ENCODE results near the gene DCPS. TPM values are rescaled to one million over a fixed set of nuclear protein-coding genes. Genes with fewer than 3 reads are reported as not detected.

DCPS gene
- total and polyA plus RNA-seq, 7 experiments from 2014 or later: 11.0 to 39.2 (median 17.9) TPM

DNA sequence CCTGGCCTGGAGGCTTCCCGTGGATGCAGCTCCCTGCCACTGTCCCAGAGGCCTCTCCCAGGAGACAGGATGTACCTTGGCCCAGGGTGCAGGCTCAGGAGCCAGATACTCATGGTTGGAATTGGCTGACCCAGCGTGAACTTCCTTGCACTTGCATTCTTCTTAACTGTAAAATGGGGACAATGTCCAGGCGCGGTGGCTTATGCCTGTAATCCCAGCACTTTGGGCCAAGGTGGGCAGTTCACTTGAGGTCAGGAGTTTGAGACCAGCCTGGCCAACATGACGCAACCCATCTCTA lies 31.6 kb downstream of the DCPS start:
- Mint-ChIP-seq H3K36me3 (peaks cover 6 to 46% (median 12%) of the 10 kb centered on the region in 5 donors), H3K4me3 (no peak overlapping the region), H3K9me3 (no peaks in the 10 kb centered on the region), H3K27me3 (no peaks in the 10 kb centered on the region), H3K4me1 (peaks cover 4 to 29% (median 8%) of the 10 kb centered on the region in 7 donors), H3K27ac (no peak overlapping the region)
- no peak overlapping the region for H3K4me3 ChIP-seq (ENCODE audit: low read length)
- H3K9me3 ChIP-seq (ENCODE audit: control insufficient read depth in 2 of 3, low read length in 3 of 3): no peaks in the 10 kb centered on the region
- no peaks in the 10 kb centered on the region for H3K4me1 ChIP-seq (ENCODE audit: control insufficient read depth in 2 of 2, insufficient read depth in 2 of 2, low read length in 2 of 2)
- ATAC-seq (no peak), DNase-seq (no peak)
- intact Hi-C loops (cut with micrococcal nuclease): no loop called here
- ChIA-PET CTCF (no interaction called here), POLR2A (no interaction called here)
- no peak overlapping the region for H3K27ac ChIP-seq (ENCODE audit: low read depth, low read length)
- no peaks in the 10 kb centered on the region for H3K27me3 ChIP-seq (ENCODE audit: control insufficient read depth in 2 of 2, insufficient read depth in 2 of 2, low read length in 2 of 2)
- H3K36me3 ChIP-seq (ENCODE audit: control insufficient read depth in 2 of 3, insufficient read depth in 3 of 3, low read length in 3 of 3): peaks cover 0 to 73% (median 21%) of the 10 kb centered on the region in 3 experiments

DNA sequence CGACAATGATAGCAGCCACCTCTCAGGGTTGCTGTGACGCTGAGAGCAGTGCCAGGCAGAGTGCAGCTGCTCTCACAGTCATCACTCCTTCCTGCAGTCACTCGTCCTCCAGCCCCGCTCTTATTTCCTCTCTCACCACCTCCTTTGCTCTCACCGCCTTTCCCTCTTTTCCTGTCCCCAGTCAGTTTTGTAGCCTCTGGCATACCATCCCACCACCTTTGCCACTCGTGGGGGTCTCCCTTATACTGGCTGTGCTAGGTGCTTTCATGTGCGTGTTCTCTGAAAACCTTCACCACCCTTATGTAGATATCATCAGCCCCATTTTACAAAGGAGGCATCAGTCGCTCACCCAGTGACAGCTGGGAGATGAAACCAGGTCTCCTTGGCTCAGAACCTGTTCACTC lies 32.3 kb downstream of the DCPS start:
- H3K27ac Mint-ChIP-seq: peak overlapping the region in 8 of 9 donors; percentile 29 to 81 (median 68)
- no peaks in the 10 kb centered on the region for H3K27me3 ChIP-seq (ENCODE audit: control insufficient read depth in 2 of 2, insufficient read depth in 2 of 2, low read length in 2 of 2)
- intact Hi-C loops (cut with micrococcal nuclease): no loop called here
- H3K27ac ChIP-seq (ENCODE audit: low read depth, low read length): peak overlapping the region; percentile 17
- ChIA-PET CTCF (interaction anchor here (1.3 kb wide), 1 partner anchor 20 kb away, joined by 3 read pairs; no protein-coding TSS in a partner anchor), POLR2A (no interaction called here)
- H3K4me3 ChIP-seq (ENCODE audit: low read length): no peak overlapping the region
- no peaks in the 10 kb centered on the region for H3K27me3 Mint-ChIP-seq
- no peak overlapping the region for H3K4me3 Mint-ChIP-seq
- H3K36me3 ChIP-seq (ENCODE audit: control insufficient read depth in 2 of 3, insufficient read depth in 3 of 3, low read length in 3 of 3): peaks cover 0 to 76% (median 21%) of the 10 kb centered on the region in 3 experiments
- no peaks in the 10 kb centered on the region for H3K9me3 Mint-ChIP-seq
- H3K4me1 ChIP-seq (ENCODE audit: control insufficient read depth in 2 of 2, insufficient read depth in 2 of 2, low read length in 2 of 2): no peaks in the 10 kb centered on the region
- H3K4me1 Mint-ChIP-seq: peaks cover 4 to 29% (median 8%) of the 10 kb centered on the region in 7 donors
- peak; percentile 47 for ATAC-seq
- DNase-seq: peak in 1 of 9 donors; percentile 7
- H3K36me3 Mint-ChIP-seq: peaks cover 6 to 52% (median 12%) of the 10 kb centered on the region in 5 donors
- no peaks in the 10 kb centered on the region for H3K9me3 ChIP-seq (ENCODE audit: control insufficient read depth in 2 of 3, low read length in 3 of 3)

DNA sequence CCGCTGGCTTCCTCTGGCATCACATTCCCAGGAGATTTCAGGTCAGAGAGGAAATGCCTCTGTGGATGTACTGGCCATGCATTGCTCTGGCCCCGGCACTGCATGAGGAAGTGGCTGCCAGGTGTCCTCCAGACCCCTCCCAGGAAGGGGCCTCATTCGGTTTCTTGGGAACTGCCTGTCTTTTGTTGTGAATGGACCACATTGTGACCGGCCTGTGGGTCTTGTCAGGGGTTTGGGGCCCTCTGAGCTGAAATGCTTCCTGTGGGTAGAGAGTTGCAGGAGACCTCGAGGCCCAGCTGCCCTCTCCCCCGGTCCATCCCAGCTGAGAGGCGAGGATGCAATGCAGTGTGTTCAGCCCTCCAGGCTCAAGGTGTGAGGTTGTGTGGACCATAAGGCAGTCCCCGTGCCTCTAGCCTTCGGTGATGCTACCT lies 32.8 kb downstream of the DCPS start:
- no peak overlapping the region for H3K4me3 Mint-ChIP-seq
- no peaks in the 10 kb centered on the region for H3K9me3 ChIP-seq (ENCODE audit: control insufficient read depth in 2 of 3, low read length in 3 of 3)
- H3K9me3 Mint-ChIP-seq: no peaks in the 10 kb centered on the region
- H3K4me1 Mint-ChIP-seq: peaks cover under 1 to 29% (median 8%) of the 10 kb centered on the region in 7 donors
- H3K4me1 ChIP-seq (ENCODE audit: control insufficient read depth in 2 of 2, insufficient read depth in 2 of 2, low read length in 2 of 2): no peaks in the 10 kb centered on the region
- H3K27me3 Mint-ChIP-seq: no peaks in the 10 kb centered on the region
- peak overlapping the region in 7 of 9 donors; percentile 29 to 81 (median 69) for H3K27ac Mint-ChIP-seq
- peaks cover 0 to 76% (median 20%) of the 10 kb centered on the region in 3 experiments for H3K36me3 ChIP-seq (ENCODE audit: control insufficient read depth in 2 of 3, insufficient read depth in 3 of 3, low read length in 3 of 3)
- ATAC-seq (no peak), DNase-seq (no peak)
- ChIA-PET POLR2A (no interaction called here), CTCF (interaction anchor here (1.3 kb wide), 1 partner anchor 19 kb away, joined by 3 read pairs; no protein-coding TSS in a partner anchor)
- no peak overlapping the region for H3K4me3 ChIP-seq (ENCODE audit: low read length)
- no peak overlapping the region for H3K27ac ChIP-seq (ENCODE audit: low read depth, low read length)
- H3K27me3 ChIP-seq (ENCODE audit: control insufficient read depth in 2 of 2, insufficient read depth in 2 of 2, low read length in 2 of 2): no peaks in the 10 kb centered on the region
- intact Hi-C loops (cut with micrococcal nuclease): no loop called here
- H3K36me3 Mint-ChIP-seq: peaks cover 6 to 52% (median 16%) of the 10 kb centered on the region in 5 donors

DNA sequence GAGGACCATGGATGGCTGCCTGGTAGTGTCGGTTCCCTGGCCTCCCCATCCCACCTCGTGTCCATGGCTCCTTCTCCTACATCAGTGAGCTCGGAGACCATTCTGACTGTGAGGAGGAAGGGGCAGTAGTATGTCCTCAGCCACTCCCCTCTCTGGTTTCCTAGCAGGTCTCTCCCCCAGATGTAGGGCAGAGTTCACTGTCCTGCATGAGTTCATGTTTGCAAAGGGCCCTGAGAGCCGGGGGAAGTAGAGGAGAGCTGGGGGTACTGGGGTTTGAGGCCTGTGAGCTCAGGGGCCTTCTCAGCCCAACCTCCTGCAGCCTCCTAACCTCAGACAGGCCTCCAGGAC lies 33.2 kb downstream of the DCPS start:
- no peaks in the 10 kb centered on the region for H3K27me3 Mint-ChIP-seq
- peak overlapping the region in 1 of 9 donors; percentile 4 for H3K27ac Mint-ChIP-seq
- ChIA-PET CTCF (interaction anchor here (1.3 kb wide), 1 partner anchor 19 kb away, joined by 3 read pairs; no protein-coding TSS in a partner anchor), POLR2A (no interaction called here)
- no peak for DNase-seq
- no peak overlapping the region for H3K27ac ChIP-seq (ENCODE audit: low read depth, low read length)
- H3K4me1 Mint-ChIP-seq: peaks cover 0 to 28% (median 8%) of the 10 kb centered on the region in 7 donors
- no peaks in the 10 kb centered on the region for H3K4me1 ChIP-seq (ENCODE audit: control insufficient read depth in 2 of 2, insufficient read depth in 2 of 2, low read length in 2 of 2)
- H3K36me3 ChIP-seq (ENCODE audit: control insufficient read depth in 2 of 3, insufficient read depth in 3 of 3, low read length in 3 of 3): peaks cover 0 to 76% (median 16%) of the 10 kb centered on the region in 3 experiments
- no peak overlapping the region for H3K4me3 ChIP-seq (ENCODE audit: low read length)
- H3K4me3 Mint-ChIP-seq: no peak overlapping the region
- no peaks in the 10 kb centered on the region for H3K9me3 Mint-ChIP-seq
- no peaks in the 10 kb centered on the region for H3K27me3 ChIP-seq (ENCODE audit: control insufficient read depth in 2 of 2, insufficient read depth in 2 of 2, low read length in 2 of 2)
- no peaks in the 10 kb centered on the region for H3K9me3 ChIP-seq (ENCODE audit: control insufficient read depth in 2 of 3, low read length in 3 of 3)
- peaks cover 6 to 52% (median 16%) of the 10 kb centered on the region in 5 donors for H3K36me3 Mint-ChIP-seq
- intact Hi-C loops (cut with micrococcal nuclease): no loop called here
- ATAC-seq: no peak

DNA sequence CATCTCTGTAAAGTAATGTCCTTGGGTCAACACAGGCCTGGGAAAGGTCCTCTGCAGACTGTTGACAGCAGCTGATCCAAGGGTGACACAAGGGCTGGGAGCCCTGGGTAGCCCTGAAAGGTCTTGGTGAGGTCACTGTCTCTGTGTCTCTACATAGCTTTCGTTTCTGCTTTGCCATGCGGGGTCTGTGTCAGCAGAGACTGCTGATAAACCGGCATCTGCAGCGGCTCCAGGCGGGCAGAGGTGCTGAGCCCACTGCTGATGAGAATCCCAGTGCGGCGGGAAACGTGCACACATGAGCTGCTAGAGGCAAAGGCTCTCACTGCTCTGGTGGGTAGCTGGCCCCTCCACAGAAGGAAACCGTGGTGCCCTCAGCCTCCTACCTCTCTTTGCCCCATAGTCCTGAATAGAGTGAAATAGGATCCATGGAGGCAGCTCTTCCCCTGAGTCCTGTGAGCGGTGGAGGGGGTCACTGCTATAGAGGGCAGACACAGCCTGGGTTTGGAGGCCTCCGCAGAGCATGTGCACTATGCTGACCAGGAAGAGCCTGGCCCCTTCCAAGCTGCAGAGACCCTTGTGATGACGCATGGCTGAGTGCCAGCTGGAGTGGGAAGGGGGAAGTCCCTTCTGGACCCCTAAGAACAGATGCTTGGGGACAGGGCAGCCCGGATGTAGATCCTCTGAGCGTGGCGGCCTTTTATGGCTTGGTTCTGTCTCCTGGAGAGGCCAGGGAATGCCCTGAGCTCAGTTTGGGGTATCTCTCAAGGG lies 33.8 kb downstream of the DCPS start:
- intact Hi-C loops (cut with micrococcal nuclease): no loop called here
- Histone ChIP-seq H3K4me1 (ENCODE audit: control insufficient read depth in 2 of 2, insufficient read depth in 2 of 2, low read length in 2 of 2) (no peaks in the 10 kb centered on the region), H3K27me3 (ENCODE audit: control insufficient read depth in 2 of 2, insufficient read depth in 2 of 2, low read length in 2 of 2) (no peaks in the 10 kb centered on the region), H3K36me3 (ENCODE audit: control insufficient read depth in 2 of 3, insufficient read depth in 3 of 3, low read length in 3 of 3) (peaks cover 0 to 76% (median 12%) of the 10 kb centered on the region in 3 experiments), H3K9me3 (ENCODE audit: control insufficient read depth in 2 of 3, low read length in 3 of 3) (no peaks in the 10 kb centered on the region), H3K4me3 (ENCODE audit: low read length) (no peak overlapping the region), H3K27ac (ENCODE audit: low read depth, low read length) (no peak overlapping the region)
- H3K4me3 Mint-ChIP-seq: no peak overlapping the region
- ChIA-PET POLR2A (no interaction called here), CTCF (interaction anchor here (1.3 kb wide), 1 partner anchor 18 kb away, joined by 3 read pairs; no protein-coding TSS in a partner anchor)
- peaks cover 0 to 27% (median 8%) of the 10 kb centered on the region in 7 donors for H3K4me1 Mint-ChIP-seq
- peaks cover 6 to 57% (median 20%) of the 10 kb centered on the region in 5 donors for H3K36me3 Mint-ChIP-seq
- no peaks in the 10 kb centered on the region for H3K27me3 Mint-ChIP-seq
- ATAC-seq (no peak), DNase-seq (no peak)
- peak overlapping the region in 1 of 9 donors; percentile 4 for H3K27ac Mint-ChIP-seq
- H3K9me3 Mint-ChIP-seq: peaks cover 0 to 1% (median 0%) of the 10 kb centered on the region in 11 donors

DNA sequence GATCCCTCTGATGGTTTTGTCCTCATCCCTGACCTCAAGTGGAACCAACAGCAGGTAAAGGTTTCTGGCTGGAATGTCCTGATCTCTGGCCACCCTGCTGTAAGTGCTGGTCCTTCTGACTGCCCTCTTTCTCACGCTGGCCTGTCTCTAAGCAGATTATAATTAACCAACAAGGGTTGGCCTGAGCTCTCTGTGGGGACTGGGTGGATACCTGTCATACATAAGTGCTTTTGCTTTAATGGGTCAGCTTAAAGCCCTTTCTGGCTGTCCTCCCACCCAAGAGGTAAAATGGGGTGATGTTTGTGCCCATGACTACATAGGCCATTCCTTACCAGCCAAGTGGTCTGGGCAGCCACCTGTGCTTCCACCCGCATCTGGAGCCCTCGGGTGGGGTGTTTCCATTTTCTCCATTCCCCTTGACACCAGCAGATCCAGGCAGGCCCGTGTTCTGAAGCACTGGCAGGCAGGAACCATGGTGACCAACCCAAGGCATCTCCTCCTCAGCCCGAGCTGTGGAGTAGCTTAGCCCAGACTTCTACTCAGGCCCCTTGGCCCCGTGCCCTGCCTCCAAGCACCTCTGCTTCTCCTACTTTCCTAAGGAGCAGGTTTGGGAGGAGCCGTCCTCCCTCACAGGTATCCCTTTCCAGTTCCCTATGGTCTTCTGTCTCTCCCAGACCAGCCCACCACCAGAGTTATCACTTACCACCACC lies 34.6 kb downstream of the DCPS start:
- no peak for ATAC-seq
- no peaks in the 10 kb centered on the region for H3K27me3 ChIP-seq (ENCODE audit: control insufficient read depth in 2 of 2, insufficient read depth in 2 of 2, low read length in 2 of 2)
- H3K9me3 ChIP-seq (ENCODE audit: control insufficient read depth in 2 of 3, low read length in 3 of 3): no peaks in the 10 kb centered on the region
- Mint-ChIP-seq H3K27me3 (no peaks in the 10 kb centered on the region), H3K4me3 (no peak overlapping the region), H3K27ac (peak overlapping the region in 5 of 9 donors; percentile 19 to 65 (median 35)), H3K36me3 (peaks cover 6 to 53% (median 17%) of the 10 kb centered on the region in 5 donors), H3K4me1 (peaks cover 0 to 27% (median 8%) of the 10 kb centered on the region in 7 donors), H3K9me3 (peaks cover 0 to 1% (median 0%) of the 10 kb centered on the region in 11 donors)
- no peak overlapping the region for H3K4me3 ChIP-seq (ENCODE audit: low read length)
- H3K27ac ChIP-seq (ENCODE audit: low read depth, low read length): no peak overlapping the region
- no peaks in the 10 kb centered on the region for H3K4me1 ChIP-seq (ENCODE audit: control insufficient read depth in 2 of 2, insufficient read depth in 2 of 2, low read length in 2 of 2)
- ChIA-PET CTCF (no interaction called here), POLR2A (interaction anchor here (0.6 kb wide), 1 partner anchor 417 kb away, joined by 3 read pairs; no protein-coding TSS in a partner anchor)
- DNase-seq: no peak
- intact Hi-C loops (cut with micrococcal nuclease): no loop called here
- H3K36me3 ChIP-seq (ENCODE audit: control insufficient read depth in 2 of 3, insufficient read depth in 3 of 3, low read length in 3 of 3): peaks cover 0 to 75% (median 12%) of the 10 kb centered on the region in 3 experiments

All from naive thymus-derived CD4-positive, alpha-beta T cell (primary cell).